HepG2 (cell line): ENCODE results near the gene AKT3. TPM values are rescaled to one million over a fixed set of nuclear protein-coding genes. Genes with fewer than 3 reads are reported as not detected.

Experiments
- CHCHD3 ChIP-seq: sonication (generic); formaldehyde crosslinking; IDR thresholded peaks from 2 replicates; pipeline ENCODE4 v1.8.0; 2022; ENCODE audit warnings: mild to moderate bottlenecking, missing genetic modification reagents, moderate library complexity
- CREM ChIP-seq, 2 experiments: sonication (generic) in 1 of 2; formaldehyde crosslinking in 1 of 2; IDR thresholded peaks; 2 replicates each; pipeline versions ENCODE4 v1.4.0 to v1.6.1; 2016 to 2020; ENCODE audit warnings: antibody characterized with exemption in 1 of 2, mild to moderate bottlenecking in 1 of 2, missing genetic modification reagents in 1 of 2
- ETV6 ChIP-seq: sonication (generic); formaldehyde crosslinking; conservative IDR thresholded peaks from 2 replicates; pipeline ENCODE4 v1.4.0; 2020; ENCODE audit warnings: missing genetic modification reagents
- IRF2 ChIP-seq: IDR thresholded peaks from 2 replicates; pipeline ENCODE4 v1.6.1; 2018; ENCODE audit warnings: missing genetic modification reagents, missing compliant biosample characterization
- JUND ChIP-seq: sonication (generic); formaldehyde crosslinking; IDR thresholded peaks from 2 replicates; pipeline ENCODE4 v1.8.0; 2022; ENCODE audit warnings: mild to moderate bottlenecking, missing genetic modification reagents
- NFIB ChIP-seq: sonication (generic); formaldehyde crosslinking; IDR thresholded peaks from 2 replicates; pipeline ENCODE4 v1.9.0; 2021; ENCODE audit warnings: missing genetic modification reagents, mild to moderate bottlenecking, borderline replicate concordance
- NFIC ChIP-seq: IDR thresholded peaks from 2 replicates; pipeline ENCODE4 v1.6.1; 2012; ENCODE audit warnings: mild to moderate bottlenecking, low read length, inconsistent platforms
- TBL1XR1 ChIP-seq: fragments of 150-350 bp; IDR thresholded peaks from 2 replicates; pipeline ENCODE4 v1.6.1; 2014; ENCODE audit warnings: borderline replicate concordance, low read length; ENCODE audit not compliant: partially characterized antibody
- polyA plus RNA-seq, 8 experiments: library from polyadenylated mRNA; depleted of rRNA in 3 of 8; stranded (reverse) in 7 of 8; unstranded in 1 of 8; fragments of >200 nt; fragmentation: Illumina TruSeq in 4 of 8; extraction: Trizol in 4 of 8; gene quantifications; 2 replicates each; pipeline versions ENCODE4 v1.2.1 to v1.2.3, GENCODE V29; 2011 to 2016; ENCODE audit warnings: low read depth in 4 of 8, missing spikeins in 1 of 8, mixed read lengths in 1 of 8; ENCODE audit not compliant: insufficient read depth in 1 of 8
- total RNA-seq, 5 experiments: library from RNA; depleted of rRNA; stranded (reverse); fragments of >200 nt; fragmentation: Illumina TruSeq; extraction: Trizol; gene quantifications; 2 replicates each; pipeline ENCODE4 v1.2.3, GENCODE V29; 2016; ENCODE audit warnings: low read depth in 1 of 5
- TF ChIP-seq, protein P1 (sequence below), 2 experiments: sonication (generic) in 1 of 2; formaldehyde crosslinking in 1 of 2; IDR thresholded peaks; 2 replicates each; pipeline versions ENCODE4 v1.5.1 to v1.6.1; 2011 to 2020; ENCODE audit warnings: borderline replicate concordance in 1 of 2, low read depth in 1 of 2, low read length in 1 of 2, mild to moderate bottlenecking in 1 of 2, missing genetic modification reagents in 1 of 2, moderate library complexity in 1 of 2
- TF ChIP-seq, protein P2 (sequence below): sonication (generic); formaldehyde crosslinking; IDR thresholded peaks from 2 replicates; pipeline ENCODE4 v1.5.0; 2020; ENCODE audit warnings: missing genetic modification reagents, mild to moderate bottlenecking, borderline replicate concordance
- TF ChIP-seq, protein P3 (sequence below): sonication (generic); formaldehyde crosslinking; IDR thresholded peaks from 2 replicates; pipeline ENCODE4 v1.4.0; 2020; ENCODE audit warnings: mild to moderate bottlenecking, missing genetic modification reagents

AKT3 gene
- total and polyA plus RNA-seq, 2 of the 13 experiments (the other 11 are each of a cell fraction or from before 2014, with no cell fraction given): 0.07 TPM

DNA sequence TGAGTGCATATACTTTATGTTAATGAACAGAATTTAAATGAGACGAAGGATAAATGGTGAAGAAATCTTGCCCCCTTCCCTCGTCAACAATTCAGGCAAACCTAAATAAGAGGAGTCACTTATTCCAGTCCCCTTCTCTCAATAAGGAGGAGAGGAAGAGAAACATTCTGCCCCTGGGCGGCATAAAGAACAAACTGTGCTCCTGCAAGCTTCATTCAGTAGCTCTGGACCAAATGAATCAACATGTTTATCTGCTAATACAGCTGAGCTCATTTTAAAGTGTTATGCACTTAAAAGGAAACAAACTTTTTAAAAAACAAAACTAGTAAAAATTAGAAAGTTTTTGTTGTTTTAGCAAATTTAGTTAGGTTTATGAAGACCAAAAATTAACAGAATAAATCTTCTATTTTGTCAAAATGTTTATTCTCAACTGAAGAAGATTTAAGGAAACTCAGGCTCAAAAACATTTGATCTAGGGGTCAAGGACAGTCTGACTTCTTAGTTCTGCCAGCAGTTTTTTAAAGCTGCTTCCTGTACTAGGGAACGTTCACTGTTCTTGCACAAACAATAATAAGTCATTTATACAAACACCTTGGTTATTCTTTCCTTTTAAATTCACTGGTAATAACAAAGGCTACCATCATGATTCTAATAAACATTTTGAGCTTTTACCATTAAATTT is 58.3 kb downstream of the AKT3 start (continued):
- TF ChIP-seq, protein P1, sequence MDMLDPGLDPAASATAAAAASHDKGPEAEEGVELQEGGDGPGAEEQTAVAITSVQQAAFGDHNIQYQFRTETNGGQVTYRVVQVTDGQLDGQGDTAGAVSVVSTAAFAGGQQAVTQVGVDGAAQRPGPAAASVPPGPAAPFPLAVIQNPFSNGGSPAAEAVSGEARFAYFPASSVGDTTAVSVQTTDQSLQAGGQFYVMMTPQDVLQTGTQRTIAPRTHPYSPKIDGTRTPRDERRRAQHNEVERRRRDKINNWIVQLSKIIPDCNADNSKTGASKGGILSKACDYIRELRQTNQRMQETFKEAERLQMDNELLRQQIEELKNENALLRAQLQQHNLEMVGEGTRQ (IDR thresholded peaks at IDR 0.05; ENCODE audit: low read depth, low read length): no peak
- TF ChIP-seq, protein P1 (CRISPR knock-in tag; IDR thresholded peaks at IDR 0.05; ENCODE audit: borderline replicate concordance): no peak
- TF ChIP-seq JUND (CRISPR knock-in tag): no peak
- no peak for TF ChIP-seq ETV6 (CRISPR knock-in tag)
- no peak for TF ChIP-seq CREM (IDR thresholded peaks at IDR 0.05)
- no peak for TF ChIP-seq CREM (CRISPR knock-in tag; IDR thresholded peaks at IDR 0.05)
- TF ChIP-seq, protein P2, sequence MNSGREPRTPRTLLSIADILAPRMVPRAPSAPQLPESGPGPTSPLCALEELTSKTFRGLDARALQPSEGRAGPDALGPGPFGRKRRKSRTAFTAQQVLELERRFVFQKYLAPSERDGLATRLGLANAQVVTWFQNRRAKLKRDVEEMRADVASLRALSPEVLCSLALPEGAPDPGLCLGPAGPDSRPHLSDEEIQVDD: no peak
- TF ChIP-seq, protein P3, sequence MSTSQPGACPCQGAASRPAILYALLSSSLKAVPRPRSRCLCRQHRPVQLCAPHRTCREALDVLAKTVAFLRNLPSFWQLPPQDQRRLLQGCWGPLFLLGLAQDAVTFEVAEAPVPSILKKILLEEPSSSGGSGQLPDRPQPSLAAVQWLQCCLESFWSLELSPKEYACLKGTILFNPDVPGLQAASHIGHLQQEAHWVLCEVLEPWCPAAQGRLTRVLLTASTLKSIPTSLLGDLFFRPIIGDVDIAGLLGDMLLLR: no peak
- TF ChIP-seq NFIB (CRISPR knock-in tag): no peak
- TF ChIP-seq NFIC: no peak
- no peak for TF ChIP-seq IRF2 (CRISPR knock-in tag)
- TF ChIP-seq TBL1XR1: no peak
- no peak for TF ChIP-seq CHCHD3 (CRISPR knock-in tag)
